IgD-negative memory B cell (primary cell): ENCODE results near the gene HINFP. TPM values are rescaled to one million over a fixed set of nuclear protein-coding genes. Genes with fewer than 3 reads are reported as not detected.
"Not testable (repeated sequence)": the region's sequence is repeated elsewhere in the genome, so short reads cannot be mapped to it uniquely, and the experiment has no call there.

Source experiments
- H3K27ac Mint-ChIP-seq, 3 donors: one replicate each; pipeline ENCODE4 v1.8.0; 2020 to 2022; ENCODE audit warnings: mild to moderate bottlenecking in 3 of 3, mixed read lengths in 3 of 3, moderate library complexity in 1 of 3
- H3K27me3 Mint-ChIP-seq: one replicate; pipeline ENCODE4 v1.8.0; 2021; ENCODE audit warnings: mixed read lengths
- H3K36me3 Mint-ChIP-seq: one replicate; pipeline ENCODE4 v1.8.0; 2020; ENCODE audit warnings: mild to moderate bottlenecking, mixed read lengths
- H3K4me1 Mint-ChIP-seq, 3 donors: one replicate each; pipeline ENCODE4 v1.8.0; 2020 to 2022; ENCODE audit warnings: mixed read lengths in 3 of 3, mild to moderate bottlenecking in 1 of 3
- H3K4me3 Mint-ChIP-seq, 4 donors: one replicate each; pipeline ENCODE4 v1.8.0; 2020 to 2022; ENCODE audit warnings: mild to moderate bottlenecking in 4 of 4, mixed read lengths in 4 of 4, moderate library complexity in 3 of 4
- H3K9me3 Mint-ChIP-seq, 3 donors: one replicate each; pipeline ENCODE4 v1.8.0; 2020 to 2021; ENCODE audit warnings: mixed read lengths in 3 of 3, mild to moderate bottlenecking in 1 of 3
- polyA plus RNA-seq: library from polyadenylated mRNA; unstranded; fragments of 300-500 nt; fragmentation: Illumina TruSeq; gene quantifications from one replicate; pipeline ENCODE4 v1.2.3, GENCODE V29; 2021

Gene HINFP
- polyA plus RNA-seq, 1 donor from 2014 or later, result 12.9 TPM

DNA sequence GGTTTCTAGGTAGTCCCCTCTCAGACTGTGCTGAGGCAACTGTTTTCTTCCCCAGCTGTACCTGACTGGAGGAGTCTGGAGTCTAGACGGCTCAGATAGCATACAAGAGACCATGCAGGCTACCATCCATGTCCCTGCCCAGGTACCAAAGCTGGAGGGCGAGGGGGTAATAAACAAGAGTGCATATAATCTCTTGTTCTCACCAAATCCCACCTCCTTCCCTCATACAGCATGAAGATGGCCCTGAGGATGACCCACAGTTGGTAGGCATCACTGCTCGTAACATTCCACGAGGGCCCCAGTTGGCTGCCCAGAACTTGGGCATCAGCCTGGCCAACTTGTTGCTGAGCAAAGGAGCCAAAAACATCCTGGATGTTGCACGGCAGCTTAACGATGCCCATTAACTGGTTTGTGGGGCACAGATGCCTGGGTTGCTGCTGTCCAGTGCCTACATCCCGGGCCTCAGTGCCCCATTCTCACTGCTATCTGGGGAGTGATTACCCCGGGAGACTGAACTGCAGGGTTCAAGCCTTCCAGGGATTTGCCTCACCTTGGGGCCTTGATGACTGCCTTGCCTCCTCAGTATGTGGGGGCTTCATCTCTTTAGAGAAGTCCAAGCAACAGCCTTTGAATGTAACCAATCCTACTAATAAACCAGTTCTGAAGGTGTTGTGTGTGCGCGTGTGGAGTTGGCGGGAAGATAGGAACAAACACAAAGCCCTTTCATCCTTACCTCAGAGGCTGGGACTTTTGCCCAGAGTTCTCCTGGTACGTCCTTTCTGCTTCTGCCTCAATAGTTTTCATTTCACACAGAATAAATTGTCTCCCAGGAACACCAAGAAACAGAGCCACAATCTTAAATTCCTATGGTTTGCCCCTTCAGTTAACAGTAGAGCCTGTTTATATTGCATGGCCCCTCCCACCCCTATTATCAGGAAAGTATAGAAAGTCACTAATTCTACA is 28.2 kb upstream of the HINFP start:
- peak overlapping the region in 2 of 3 donors; percentile 88 to 96 for H3K27ac Mint-ChIP-seq
- peaks cover 2% of the 10 kb centered on the region for H3K27me3 Mint-ChIP-seq
- peaks cover 19 to 28% (median 27%) of the 10 kb centered on the region in 3 donors for H3K4me1 Mint-ChIP-seq

DNA sequence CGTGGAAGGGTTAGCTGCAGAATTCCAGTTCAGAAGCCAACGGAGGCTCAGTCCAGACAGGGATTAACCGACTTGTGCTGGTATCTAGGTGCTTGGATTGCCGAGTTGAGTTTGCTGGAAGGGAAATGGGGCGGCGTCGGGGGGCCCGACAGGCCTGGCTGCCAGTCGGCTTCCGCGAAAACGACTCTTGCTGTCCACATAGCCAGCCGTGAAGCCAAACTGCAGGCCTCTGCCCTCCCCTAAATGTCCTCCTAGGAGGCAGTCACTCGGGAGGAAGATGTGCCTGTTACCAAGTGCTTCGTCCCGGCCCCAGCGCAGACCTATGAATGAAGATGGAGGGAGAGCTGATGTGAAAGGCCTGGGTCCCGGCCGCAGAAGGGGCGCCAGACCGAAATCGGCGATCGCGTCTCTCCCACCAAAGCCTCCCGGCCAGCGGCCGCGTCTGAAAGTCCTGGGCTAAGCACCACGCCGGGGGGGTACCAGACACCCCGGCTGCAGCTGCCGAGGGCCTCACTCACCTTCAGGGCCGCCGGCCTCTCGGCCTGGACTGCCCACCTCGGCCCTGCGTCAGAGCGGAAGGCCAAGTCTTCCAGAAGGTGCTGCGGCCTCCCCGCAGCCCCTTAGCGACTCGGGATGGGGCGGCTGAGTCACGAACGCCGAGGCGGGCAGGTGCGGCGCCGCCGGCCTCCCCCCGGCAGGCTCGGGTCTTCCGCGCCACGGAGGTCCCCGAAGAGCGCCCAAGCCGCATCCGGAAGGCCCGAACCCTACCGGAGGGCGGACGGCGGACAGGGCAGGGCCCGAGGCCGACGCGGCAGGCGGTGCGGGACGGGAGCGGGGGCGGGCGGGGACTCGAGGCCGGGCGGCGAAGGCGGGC is 27.2 kb upstream of the HINFP start:
- Mint-ChIP-seq H3K4me1 (peaks cover 24 to 30% (median 28%) of the 10 kb centered on the region in 3 donors), H3K4me3 (peak overlapping the region; percentile 81 to 97 (median 95)), H3K36me3 (no peaks in the 10 kb centered on the region)

More for the DNA sequence above, 28.2 kb upstream of the HINFP start:
- H3K36me3 Mint-ChIP-seq, result no peaks in the 10 kb centered on the region
- no peaks in the 10 kb centered on the region for H3K9me3 Mint-ChIP-seq
- H3K4me3 Mint-ChIP-seq, result peak overlapping the region; percentile 81 to 96 (median 94)

DNA sequence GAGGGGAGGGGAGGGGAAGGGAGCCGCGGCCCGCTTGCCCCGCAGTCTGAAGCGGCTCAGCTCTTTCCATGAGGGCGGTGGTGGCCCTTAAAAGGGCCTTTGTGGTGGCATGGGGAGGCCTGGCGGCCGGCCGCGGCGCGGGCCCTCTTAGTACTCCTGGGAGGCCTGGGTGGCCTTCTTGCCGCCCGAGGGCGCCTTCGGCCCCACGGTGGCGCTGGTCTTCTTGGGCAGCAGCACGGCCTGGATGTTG is 26.6 kb upstream of the HINFP start:
- peaks cover 24 to 31% (median 28%) of the 10 kb centered on the region in 3 donors for H3K4me1 Mint-ChIP-seq
- no peaks in the 10 kb centered on the region for H3K9me3 Mint-ChIP-seq
- peaks cover 2% of the 10 kb centered on the region for H3K27me3 Mint-ChIP-seq
- H3K36me3 Mint-ChIP-seq, result no peaks in the 10 kb centered on the region
- peak overlapping the region; percentile 81 to 97 (median 95) for H3K4me3 Mint-ChIP-seq
- H3K27ac Mint-ChIP-seq, result peak overlapping the region; percentile 88 to 97 (median 96)

More for the DNA sequence above, 27.2 kb upstream of the HINFP start:
- Mint-ChIP-seq H3K27ac (peak overlapping the region; percentile 88 to 97 (median 96)), H3K27me3 (peaks cover 2% of the 10 kb centered on the region), H3K9me3 (no peaks in the 10 kb centered on the region)

DNA sequence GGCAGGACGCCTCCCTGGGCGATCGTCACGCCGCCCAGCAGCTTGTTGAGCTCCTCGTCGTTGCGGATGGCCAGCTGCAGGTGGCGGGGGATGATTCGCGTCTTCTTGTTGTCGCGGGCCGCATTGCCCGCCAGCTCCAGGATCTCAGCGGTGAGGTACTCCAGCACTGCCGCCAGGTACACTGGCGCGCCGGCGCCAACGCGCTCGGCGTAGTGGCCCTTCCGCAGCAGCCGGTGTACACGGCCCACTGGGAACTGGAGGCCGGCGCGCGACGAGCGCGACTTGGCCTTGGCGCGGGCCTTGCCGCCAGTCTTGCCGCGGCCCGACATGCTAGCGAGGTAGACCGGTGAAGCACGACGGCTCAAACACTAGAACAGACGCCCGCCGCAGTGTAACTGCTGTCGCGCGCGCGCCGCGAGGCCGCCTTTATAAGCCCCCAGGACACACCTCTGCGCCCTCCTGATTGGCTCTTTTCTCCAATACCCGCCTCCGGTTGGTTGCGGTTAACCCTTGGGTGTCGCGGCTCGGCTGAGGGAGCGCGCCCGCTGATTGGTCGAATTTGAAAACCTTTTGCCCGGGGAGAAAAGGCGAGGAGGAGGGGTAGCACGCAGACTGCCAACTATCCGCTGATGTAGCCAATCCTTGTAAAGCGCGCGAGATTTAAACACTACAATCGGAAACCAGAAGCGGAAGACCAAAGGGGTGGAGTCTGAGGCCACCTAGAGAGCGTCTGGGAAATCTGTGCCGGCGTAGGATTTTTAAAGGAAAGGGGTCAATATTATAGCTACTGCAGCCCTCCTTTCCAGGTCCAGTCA is 26.1 kb upstream of the HINFP start:
- H3K4me3 Mint-ChIP-seq, result peak overlapping the region; percentile 81 to 97 (median 95)
- H3K4me1 Mint-ChIP-seq, result peaks cover 28 to 33% (median 29%) of the 10 kb centered on the region in 3 donors
- peak overlapping the region; percentile 88 to 97 (median 96) for H3K27ac Mint-ChIP-seq
- no peaks in the 10 kb centered on the region for H3K9me3 Mint-ChIP-seq
- no peaks in the 10 kb centered on the region for H3K36me3 Mint-ChIP-seq
- H3K27me3 Mint-ChIP-seq, result peaks cover 2% of the 10 kb centered on the region

DNA sequence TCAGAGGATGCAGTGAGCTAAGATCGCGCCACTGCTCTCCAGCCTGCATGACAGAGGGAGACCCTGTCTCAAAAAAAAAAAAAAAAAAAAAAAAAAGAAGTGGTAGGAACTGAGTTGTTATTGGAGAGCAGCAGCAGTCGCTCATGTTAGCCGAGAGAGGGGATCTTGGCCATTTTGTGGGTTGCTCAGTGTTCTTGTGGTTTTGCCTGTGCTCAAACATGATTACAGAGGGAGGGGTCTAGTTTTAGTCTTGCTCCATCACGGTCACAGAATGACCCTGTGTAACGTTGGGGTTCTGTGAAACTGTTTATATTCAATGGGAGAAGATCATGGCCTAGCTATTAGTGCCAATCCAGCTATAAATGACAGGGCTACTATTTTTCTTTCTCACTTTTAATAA is 21.7 kb upstream of the HINFP start:
- Mint-ChIP-seq H3K4me1 (peaks cover 22 to 44% (median 35%) of the 10 kb centered on the region in 3 donors), H3K36me3 (peaks cover 2% of the 10 kb centered on the region), H3K27ac (peak overlapping the region in 1 of 3 donors; percentile 93), H3K4me3 (peak overlapping the region; percentile 92 to 99 (median 96)), H3K27me3 (peaks cover 2% of the 10 kb centered on the region), H3K9me3 (no peaks in the 10 kb centered on the region)

DNA sequence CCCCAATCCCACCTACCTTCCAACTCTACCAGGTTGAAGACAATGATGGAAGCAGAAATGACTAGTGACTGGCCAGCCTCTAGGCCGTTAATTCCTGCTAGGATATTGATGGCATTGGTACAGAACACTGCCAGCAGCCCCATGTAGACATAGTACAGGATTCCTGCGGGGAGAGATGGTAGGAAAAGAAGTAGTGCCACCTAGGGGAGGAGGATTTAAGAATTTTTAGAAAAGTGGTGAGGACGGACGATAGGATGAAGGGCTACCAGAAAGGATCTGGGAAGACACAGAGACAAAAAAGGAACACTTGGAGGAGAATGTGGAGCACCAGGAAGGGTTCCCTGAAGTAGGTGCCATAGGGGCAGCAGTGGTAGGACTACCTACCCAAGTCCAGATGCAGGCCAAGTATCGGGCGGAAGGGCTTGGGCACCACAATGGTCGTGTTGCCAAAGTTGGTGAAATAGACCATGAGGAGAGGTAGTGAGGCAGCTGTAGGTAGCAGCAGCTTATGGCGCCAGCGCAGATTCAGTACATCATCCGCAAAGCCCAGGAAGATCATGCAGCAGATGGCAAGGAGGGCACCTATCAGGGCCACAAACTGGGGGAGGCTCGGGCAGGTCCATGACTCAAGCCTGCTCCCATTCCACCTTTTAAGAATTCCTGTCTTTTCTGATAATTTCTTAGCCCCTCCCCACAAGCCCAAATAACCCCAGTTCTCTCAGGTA is 21.0 kb upstream of the HINFP start:
- peaks cover 21 to 45% (median 34%) of the 10 kb centered on the region in 3 donors for H3K4me1 Mint-ChIP-seq
- H3K27ac Mint-ChIP-seq, result peak overlapping the region in 2 of 3 donors; percentile 46 to 93
- peaks cover 2% of the 10 kb centered on the region for H3K36me3 Mint-ChIP-seq
- H3K4me3 Mint-ChIP-seq, result peak overlapping the region; percentile 92 to 99 (median 96)
- H3K27me3 Mint-ChIP-seq, result peaks cover 1% of the 10 kb centered on the region
- H3K9me3 Mint-ChIP-seq, result no peaks in the 10 kb centered on the region

DNA sequence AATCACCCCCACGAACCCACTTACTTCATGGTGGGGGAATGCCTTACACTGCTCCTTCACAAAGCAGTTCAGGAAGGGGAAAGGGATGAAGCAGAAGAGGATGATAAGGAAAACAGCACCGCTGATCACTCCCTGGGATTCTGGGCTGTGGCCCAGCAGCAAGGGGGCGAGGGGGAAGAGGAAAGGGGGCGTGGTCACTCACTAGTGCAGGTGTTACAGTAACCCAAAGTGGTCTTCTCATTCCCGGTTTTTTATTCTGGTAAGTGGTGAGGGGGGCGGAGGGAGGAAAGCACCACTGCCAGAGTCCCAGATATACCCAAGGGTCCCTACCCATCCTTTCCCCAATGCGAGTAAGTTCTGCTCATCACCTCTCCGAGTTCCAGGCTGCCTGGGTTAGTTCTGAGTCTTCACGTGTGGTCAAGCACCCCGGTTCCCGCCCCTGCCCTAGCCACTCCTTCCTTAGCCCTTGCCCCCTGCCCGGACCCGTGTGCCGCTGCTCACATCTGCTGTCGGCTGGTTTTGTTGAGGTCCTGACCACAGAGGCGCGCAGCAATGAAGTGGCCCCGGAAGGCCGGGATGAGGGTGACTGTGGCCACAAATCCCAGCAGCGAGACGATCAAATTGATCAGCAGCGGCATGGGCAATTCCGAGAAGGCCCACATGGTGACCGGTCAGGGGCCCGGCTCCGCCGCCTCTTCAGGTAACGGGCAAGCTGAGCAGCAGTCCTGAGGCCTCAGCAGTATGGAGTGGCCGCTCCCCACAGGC is 20.2 kb upstream of the HINFP start:
- Mint-ChIP-seq H3K4me3 (peak overlapping the region; percentile 92 to 99 (median 96)), H3K27me3 (no peaks in the 10 kb centered on the region), H3K36me3 (peaks cover 2% of the 10 kb centered on the region), H3K27ac (peak overlapping the region; percentile 93 to 99 (median 99)), H3K9me3 (no peaks in the 10 kb centered on the region), H3K4me1 (peaks cover 19 to 41% (median 34%) of the 10 kb centered on the region in 3 donors)

DNA sequence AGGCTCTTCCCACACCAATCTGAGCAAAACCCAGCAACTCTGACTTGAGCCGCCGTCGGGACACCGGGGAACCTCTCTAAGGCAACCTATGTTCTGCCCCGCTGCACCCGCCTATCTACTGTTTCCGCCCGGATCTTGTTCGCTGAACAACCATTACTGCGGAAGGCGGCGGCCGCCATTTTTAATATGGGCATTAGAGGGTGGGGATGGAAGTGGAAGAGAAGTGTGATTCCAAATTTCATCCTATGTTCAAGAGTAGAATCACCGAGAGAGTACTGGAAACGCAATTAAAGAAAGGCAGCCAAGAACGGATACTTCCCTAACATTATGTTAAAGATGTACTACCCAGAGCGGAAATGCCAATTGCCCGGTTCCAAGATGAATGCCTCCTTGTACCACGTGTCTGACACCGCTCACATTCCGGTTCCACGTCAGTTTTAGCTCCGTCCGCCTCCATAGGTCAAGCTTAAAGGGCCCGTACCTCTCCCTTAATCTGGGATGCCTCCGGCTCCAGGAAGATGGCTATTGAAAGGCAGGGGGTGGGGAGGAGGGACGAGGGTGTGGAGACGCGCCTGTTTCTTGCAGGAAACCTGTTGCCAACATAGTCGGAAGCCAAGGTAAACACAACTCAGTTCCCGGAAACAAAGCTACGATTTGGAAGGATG is 19.5 kb upstream of the HINFP start, which contains the start of gene DPAGT1:
Gene DPAGT1, minus strand, starts transcription at position 95 of the 665 bp plus-strand sequence. CDS start 198 bp downstream, outside the sequence.
- Mint-ChIP-seq H3K27me3 (no peaks in the 10 kb centered on the region), H3K36me3 (peaks cover 2% of the 10 kb centered on the region), H3K4me3 (peak within 1 kb of the TSS; percentile 92 to 99 (median 96)), H3K9me3 (no peaks in the 10 kb centered on the region), H3K27ac (peak within 1 kb of the TSS; percentile 93 to 99 (median 99)), H3K4me1 (peaks cover 12 to 43% (median 38%) of the 10 kb centered on the region in 3 donors)

DNA sequence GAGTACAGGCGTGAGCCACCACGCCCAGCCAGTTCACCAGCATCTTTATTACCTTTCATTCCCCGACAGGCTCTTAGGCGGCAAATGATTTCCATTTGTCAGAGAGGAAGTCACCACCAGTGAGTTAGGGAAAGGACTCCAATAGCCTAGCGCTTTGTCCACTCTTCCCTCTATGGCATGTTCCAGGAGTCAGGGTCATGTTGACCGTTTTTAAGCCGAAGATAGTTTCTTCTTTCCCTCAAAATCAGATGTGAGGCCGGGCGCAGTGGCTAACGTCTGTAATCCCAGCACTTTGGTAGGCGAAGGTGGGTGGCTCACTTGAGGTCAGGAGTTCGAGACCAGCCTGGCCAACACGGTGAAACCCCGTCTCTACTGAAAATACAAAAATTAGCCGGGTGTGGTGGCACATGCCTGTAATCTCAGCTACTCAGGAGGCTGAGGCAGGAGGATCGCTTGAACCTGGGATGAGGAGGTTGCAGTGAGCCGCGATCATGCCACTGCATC is 18.2 kb upstream of the HINFP start:
- H3K36me3 Mint-ChIP-seq, H3K9me3 Mint-ChIP-seq, H3K27me3 Mint-ChIP-seq: not testable (repeated sequence)
- Mint-ChIP-seq H3K27ac (peak overlapping the region in 1 of 3 donors; percentile 93), H3K4me3 (peak overlapping the region; percentile 43 to 96 (median 94)), H3K4me1 (peaks cover 9 to 44% (median 33%) of the 10 kb centered on the region in 3 donors)

DNA sequence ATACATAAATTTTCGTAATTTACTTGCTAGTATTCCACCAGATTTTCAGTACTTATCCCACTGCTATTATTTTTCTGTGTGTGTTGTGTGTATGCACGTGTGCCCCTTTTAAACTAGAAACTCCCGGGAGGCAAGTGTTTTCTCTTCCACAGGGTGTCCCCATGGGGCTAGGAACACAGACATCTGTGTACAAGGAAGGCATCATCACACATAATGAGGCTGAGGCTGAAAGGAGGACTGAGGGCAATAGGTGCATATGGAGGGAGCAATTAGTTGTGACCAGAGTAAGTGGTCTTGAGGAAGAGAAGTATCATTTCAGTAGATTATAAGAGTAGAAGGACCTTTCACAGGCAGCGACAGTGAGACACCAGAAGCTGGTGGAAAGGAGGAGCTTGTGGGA is 17.6 kb upstream of the HINFP start:
- Mint-ChIP-seq H3K4me3 (peak overlapping the region; percentile 28 to 92 (median 58)), H3K27me3 (no peaks in the 10 kb centered on the region), H3K4me1 (peaks cover 14 to 44% (median 38%) of the 10 kb centered on the region in 3 donors)

DNA sequence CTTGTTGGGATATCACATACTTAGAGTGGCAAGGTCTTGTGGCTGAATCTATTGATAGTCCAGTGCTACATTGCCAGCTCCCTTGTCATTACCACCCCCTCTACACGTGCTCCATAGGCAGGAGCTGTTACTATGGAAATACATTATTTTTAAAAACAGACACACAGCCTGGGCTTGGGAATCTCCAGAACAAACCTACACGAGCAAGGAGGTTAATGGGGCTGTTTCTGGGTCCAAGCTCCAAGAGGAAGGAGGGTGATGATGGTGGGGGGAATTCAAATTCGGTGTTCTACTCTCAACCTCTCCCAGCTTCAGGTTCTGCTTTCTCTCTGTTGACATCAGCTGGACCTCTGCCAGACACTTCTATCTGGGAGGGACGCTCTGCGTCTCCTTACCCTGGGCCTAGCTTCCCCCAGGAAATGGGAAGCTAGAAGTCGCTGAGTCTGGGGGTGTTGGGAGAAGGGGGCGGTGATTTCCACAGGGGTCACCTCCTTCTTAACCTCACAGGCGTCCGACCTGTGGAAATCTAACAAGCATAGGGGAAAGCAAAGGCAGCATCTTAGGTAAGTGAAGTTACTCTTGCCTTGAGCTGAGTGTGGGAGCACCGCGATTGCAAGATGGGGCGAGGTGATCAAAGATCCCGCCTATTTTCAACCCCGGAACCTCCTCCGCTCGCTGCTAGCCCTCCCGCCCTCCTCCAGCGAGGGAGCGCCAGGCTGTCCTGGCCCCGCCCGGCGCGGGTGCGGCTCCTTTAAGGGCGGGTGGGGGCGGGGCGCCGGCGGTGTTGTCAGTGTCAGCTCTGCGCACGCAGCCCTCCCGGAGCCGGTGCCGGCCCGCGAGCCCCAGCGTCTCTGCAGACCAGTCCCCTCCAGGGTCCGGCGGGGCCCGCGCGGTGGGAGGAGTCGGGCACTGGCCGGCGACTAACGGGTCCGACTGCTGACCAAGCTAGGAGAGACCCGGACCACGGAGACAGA is 14.5 kb upstream of the HINFP start, which contains the start of gene C2CD2L:
Gene C2CD2L, plus strand, starts transcription at position 781 of the 974 bp plus-strand sequence. CDS start 398 bp downstream, outside the sequence.
- Mint-ChIP-seq H3K27me3 (no peaks in the 10 kb centered on the region), H3K4me1 (peaks cover 16 to 37% (median 33%) of the 10 kb centered on the region in 3 donors)

More for the DNA sequence above, 17.6 kb upstream of the HINFP start:
- Mint-ChIP-seq H3K36me3 (peaks cover 2% of the 10 kb centered on the region), H3K27ac (peak overlapping the region in 1 of 3 donors; percentile 93), H3K9me3 (no peaks in the 10 kb centered on the region)

More for the DNA sequence above, 14.5 kb upstream of the HINFP start, which contains the start of gene C2CD2L:
- peak within 1 kb of the TSS; percentile 85 to 95 (median 93) for H3K27ac Mint-ChIP-seq
- H3K9me3 Mint-ChIP-seq, result no peaks in the 10 kb centered on the region
- H3K4me3 Mint-ChIP-seq, result peak within 1 kb of the TSS; percentile 90 to 95 (median 94)
- peaks cover 2% of the 10 kb centered on the region for H3K36me3 Mint-ChIP-seq
